Retinal pigment epithelial cell (primary cell): ENCODE results near the gene FSIP2.
"Not testable (repeated sequence)": the region's sequence is repeated elsewhere in the genome, so short reads cannot be mapped to it uniquely, and the experiment has no call there.

Experiments used
- DNase-seq: peaks from one replicate; pipeline ENCODE4 v3.0.0-alpha.2; 2010; ENCODE audit warnings: low read depth
- H3K4me3 ChIP-seq: 2 replicates; pipeline ENCODE4 v1.5.1; 2011; ENCODE audit warnings: mild to moderate bottlenecking, low read length, control low read depth, moderate library complexity
- CTCF ChIP-seq: conservative IDR thresholded peaks from 2 replicates; pipeline ENCODE4 v1.5.1; 2011; ENCODE audit warnings: low read depth, low read length, control low read depth, inconsistent platforms

Gene FSIP2

DNA sequence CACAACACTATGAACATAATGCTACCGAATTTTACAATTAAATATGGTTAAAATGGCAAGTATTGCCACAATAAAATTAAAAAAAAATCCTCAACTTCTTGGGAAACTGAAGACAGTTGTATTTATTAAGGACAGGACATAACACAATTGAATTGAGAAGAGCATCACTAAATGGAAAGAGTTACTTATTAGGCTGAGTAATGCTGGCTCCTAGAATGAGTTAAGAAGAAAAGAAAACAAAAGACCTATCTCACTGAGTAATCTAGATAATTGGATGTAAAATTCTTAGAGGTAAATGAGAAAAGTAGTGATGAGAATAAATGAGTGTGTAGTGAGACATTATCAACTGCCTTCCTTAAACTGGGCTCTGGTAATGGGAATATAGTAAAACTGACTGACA lies 121.7 kb downstream of the FSIP2 start:
- H3K4me3 ChIP-seq = no peak overlapping the region
- no peak for TF ChIP-seq CTCF
- no peak for DNase-seq

DNA sequence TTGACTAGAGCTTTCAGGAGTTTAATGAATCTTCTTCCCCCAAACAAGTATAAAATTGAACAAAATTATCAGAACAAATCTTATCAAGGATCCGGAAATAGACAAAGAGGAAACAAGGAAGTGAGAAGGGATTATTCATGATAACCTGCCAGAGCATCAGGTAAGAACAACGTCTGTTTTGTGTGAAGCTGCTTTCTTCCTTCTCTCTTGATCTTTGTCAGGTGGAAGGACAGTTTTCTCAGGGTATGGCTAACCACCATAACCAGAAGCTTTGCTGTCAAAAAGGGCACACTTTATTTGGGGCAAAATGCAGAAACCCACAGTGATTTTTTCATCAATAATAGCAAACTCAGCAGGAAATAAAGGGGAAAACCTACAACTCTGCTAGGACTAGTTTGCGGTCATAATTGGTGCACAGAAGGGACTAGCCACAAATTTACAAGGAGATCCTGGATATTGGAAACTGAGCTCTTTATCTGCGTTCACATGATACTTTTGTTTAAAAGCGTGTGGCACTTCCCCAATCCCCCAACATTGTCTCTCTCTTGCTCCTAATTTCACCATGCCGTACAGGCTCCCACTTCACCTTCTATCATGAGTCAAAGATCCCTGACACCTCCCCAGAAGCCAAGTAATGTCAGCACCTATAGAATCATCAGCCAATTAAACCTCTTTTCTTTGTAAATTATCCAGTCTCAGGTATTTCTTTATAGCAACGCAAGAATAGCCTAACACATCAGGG lies 124.2 kb downstream of the FSIP2 start:
- no peak for TF ChIP-seq CTCF
- no peak overlapping the region for H3K4me3 ChIP-seq
- DNase-seq = no peak

DNA sequence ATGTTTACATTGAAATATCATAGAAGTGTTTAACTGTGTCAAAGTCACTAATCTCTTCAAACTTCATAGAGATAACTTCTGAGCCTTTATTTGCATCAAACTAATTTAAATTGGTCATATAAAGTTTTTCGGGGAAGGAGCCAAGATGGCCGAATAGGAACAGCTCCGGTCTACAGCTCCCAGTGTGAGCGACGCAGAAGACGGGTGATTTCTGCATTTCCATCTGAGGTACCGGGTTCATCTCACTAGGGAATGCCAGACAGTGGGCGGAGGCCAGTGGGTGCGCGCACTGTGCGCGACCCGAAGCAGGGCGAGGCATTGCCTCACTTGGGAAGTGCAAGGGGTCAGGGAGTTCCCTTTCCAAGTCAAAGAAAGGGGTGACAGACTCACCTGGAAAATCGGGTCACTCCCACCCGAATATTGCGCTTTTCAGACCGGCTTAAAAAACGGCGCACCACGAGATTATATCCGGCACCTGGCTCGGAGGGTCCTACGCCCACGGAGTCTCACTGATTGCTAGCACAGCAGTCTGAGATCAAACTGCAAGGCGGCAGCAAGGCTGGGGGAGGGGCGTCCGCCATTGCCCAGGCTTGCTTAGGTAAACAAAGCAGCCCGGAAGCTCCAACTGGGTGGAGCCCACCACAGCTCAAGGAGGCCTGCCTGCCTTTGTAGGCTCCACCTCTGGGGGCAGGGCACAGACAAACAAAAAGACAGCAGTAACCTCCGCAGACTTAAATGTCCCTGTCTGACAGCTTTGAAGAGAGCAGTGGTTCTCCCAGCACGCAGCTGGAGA lies 126.1 kb downstream of the FSIP2 start:
- not testable (repeated sequence) for DNase-seq

DNA sequence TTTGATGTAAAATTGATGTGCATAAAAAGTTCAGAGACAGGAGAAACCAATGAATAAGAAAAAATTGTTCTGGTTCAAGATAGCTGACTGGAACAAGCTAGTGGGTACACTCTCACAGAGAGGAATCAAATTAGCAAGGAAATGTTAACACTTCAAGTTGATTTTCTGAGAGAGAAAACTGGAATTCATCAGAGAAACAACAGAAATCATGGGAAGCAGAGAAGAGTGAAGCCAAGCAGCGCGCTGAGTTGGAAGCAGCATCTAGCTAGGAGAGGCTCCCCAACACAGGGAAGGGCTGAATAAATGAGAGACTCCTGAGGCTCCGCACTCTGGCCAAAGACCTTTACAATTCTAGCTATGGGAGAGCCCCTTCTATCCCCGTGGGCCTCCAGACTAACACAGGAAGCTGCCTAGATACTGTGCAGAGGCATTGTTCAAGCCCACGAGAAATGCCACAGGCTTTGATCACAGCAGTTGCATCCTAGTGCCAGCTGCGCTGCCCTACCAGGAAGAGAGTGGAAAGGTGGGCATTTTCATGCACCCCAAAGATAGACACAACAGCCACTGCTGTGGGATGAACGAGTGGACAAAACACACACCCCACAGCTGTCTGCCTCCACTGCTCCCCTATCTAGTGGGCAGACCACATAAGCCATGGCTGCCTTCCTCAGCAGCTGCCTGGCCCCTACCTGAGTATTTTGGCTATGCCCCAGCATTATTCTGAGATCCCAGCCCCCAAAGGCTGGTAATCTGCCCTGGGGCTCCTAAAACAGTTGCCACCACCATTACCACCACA lies 136.7 kb downstream of the FSIP2 start:
- no peak for DNase-seq
- no peak for TF ChIP-seq CTCF
- no peak overlapping the region for H3K4me3 ChIP-seq

More for the DNA sequence above, 126.1 kb downstream of the FSIP2 start:
- not testable (repeated sequence) for H3K4me3 ChIP-seq

DNA sequence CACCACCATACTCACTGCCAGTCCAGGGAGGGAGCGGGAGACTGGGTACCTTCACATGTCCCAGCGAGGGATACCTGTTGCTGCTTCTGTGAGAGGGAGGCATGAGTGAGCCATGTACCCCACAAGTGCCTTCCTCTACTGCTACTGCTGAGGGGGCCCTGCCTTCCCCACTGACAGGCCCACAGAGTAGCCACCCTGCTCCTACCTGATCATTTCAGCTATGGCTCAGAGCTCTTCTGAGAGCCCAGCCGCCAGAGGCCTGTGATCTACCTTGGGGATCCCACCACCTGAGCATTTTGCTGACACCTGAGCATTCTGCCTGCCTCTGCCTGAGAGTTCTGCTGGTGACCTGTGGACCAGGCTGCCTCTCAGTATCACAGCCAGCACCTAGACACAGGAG lies 137.6 kb downstream of the FSIP2 start:
- no peak for DNase-seq
- H3K4me3 ChIP-seq = no peak overlapping the region
- TF ChIP-seq CTCF = no peak

GRCh38 chr2:185880396-185880795 lies 141.8 kb downstream of the FSIP2 start:
- no peak for DNase-seq
- H3K4me3 ChIP-seq = no peak overlapping the region
- no peak for TF ChIP-seq CTCF
